GM18505 (cell line): ENCODE results near the gene MXRA8.

ENCODE experiments used
- ATAC-seq: cut with Tn5 transposase; IDR thresholded peaks from one replicate; pipeline ENCODE4 v1.9.1; 2021; ENCODE audit not compliant: unreplicated experiment
- POLR2A ChIP-seq: IDR thresholded peaks from 4 replicates; pipeline ENCODE4 v1.6.1; 2011; ENCODE audit warnings: borderline replicate concordance; ENCODE audit not compliant: insufficient read depth, insufficient read length; ENCODE audit errors: extremely low read depth

The MXRA8 gene

DNA sequence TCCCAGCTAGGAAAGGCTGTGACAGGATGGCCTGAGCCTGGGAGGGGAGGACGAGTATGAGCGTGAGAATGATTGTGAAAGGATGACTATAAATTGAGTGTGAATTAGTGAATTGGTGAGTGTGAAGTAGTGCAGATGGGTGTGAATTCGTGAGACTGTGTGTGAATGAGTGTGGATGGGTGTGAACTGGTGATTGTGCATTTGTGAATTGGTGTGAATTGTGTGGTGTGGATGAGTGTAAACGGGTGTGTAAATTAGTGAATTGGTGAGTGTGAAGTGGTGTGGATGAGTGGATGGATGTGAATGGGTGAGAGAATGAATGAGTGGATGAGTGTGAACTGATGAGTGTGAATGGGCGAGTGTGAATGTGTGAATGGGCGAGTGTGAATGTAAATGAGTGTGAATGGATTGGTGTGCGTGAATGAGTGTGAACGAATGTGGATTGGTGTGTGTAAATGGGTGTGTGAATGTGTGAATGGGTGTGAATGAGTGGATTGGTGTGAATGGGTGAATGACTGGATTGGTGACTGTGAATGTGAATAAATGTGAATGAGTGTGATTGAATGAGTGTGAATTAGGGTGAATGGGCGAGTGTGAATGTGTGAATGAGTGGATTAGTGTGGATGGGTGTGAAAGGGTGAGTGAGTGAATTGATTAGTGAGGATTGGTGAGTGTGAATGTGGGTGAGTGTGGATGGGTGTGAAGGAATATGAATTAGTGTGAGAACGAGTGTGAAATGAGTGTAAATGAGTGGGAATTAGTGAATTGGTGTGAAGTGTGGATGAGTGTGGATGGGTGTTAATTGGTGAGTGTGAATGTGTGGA is 7.7 kb upstream of the MXRA8 start:
- TF ChIP-seq POLR2A: no peak
- no peak for ATAC-seq

DNA sequence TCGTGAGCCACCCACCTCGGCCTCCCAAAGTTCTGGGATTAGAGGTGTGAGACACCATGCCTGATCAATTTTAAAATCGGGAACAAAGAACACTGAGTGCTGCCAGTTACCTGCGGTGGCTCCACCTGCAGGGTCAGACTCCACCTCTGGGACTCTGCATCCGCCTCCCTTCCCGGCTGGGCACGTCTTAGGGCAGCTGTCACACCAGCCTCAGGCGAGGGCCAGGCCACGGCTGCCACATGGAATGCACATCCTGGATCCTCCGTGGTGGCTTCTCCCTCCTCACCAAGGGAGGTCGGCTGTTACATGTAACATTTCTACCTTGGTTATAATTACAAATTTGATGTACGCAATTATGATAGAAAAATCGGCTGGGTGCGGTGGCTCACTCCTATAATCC is 5.9 kb upstream of the MXRA8 start:
- no peak for TF ChIP-seq POLR2A
- ATAC-seq: no peak

DNA sequence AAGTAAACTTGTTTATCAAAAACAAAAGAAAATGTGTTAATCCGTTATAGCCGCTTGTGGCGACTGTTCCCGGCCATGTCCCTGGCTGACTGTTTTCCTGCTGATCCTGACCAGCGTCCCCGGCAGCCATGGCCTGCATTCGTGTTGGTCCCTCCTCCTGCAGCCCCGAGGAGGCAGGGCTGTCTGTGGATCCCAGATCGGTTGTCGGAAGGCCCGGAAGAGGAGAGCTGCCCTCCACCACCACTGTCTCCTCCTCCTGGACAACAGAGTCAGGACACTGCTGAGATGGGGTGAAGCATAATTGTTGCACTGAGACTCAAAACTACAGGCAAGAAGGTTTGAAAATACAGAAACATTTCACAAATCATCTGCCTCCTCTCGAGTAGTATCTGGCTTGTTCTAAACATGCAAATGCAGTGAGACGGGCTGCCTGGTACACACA is 3.6 kb upstream of the MXRA8 start:
- ATAC-seq: no peak
- TF ChIP-seq POLR2A: no peak

DNA sequence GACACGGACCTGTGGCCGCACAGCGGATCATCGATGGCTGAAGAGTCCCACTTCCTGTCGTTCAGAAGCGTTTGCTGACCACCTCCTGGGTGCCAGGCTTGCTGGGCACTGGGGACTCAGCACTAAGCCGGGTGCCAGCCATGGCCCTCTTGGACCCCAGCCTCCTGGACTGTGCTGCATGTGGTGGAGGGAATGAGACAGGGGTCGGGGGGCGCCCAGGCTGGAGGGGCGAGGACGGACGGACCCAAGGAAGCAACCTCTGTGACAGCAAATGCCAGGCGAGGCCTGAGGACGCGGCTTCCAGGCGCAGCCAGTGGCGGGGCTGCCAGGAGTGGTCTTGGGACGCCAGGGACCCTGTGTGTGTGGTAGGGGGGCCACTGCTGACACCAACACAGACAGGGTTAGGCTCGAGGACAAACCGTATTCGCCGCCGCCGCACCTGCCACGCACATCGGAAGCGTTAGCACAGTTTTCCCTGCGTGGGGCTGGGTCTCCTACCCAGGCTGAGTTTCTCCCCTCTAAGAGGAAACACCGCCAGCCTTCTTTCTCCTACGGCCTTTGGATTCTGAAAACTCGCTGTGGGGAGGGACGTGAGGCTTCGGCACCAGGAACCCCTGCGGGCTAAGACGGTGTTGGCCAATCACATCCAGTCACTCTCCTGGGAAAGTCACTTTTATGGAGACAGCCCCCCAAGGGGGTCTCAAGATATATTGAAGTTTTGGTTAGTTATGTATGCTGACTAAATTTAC is 3.1 kb upstream of the MXRA8 start:
- TF ChIP-seq POLR2A: no peak
- ATAC-seq: no peak

DNA sequence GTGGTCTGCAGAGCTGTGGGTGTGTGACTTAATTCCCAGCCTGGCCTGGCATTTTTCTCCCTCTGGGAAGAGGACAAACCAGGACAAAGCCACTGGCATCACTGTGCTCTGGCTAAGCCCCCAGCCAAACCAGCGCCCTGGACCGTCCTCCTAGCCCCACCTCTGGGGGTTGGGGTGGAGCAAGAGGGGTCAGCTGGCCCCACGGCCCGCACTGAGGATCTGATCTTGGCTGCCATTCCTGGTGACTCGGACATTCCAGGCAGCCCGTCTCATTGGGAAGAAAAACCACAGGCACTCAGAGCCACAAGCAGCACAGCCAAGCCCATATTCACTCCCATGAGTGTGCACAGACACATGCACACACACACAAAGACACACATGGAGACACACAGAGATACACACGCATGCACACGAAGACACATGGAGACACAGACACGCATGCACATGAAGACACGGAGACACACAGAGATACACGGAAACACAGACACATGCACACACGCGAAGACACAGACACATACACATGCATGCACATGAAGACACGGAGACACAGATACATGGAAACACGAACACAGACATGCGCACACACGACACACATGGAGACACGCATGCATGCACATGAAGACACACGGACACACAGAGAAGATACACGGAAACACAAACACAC is 2.3 kb upstream of the MXRA8 start:
- no peak for ATAC-seq
- no peak for TF ChIP-seq POLR2A

DNA sequence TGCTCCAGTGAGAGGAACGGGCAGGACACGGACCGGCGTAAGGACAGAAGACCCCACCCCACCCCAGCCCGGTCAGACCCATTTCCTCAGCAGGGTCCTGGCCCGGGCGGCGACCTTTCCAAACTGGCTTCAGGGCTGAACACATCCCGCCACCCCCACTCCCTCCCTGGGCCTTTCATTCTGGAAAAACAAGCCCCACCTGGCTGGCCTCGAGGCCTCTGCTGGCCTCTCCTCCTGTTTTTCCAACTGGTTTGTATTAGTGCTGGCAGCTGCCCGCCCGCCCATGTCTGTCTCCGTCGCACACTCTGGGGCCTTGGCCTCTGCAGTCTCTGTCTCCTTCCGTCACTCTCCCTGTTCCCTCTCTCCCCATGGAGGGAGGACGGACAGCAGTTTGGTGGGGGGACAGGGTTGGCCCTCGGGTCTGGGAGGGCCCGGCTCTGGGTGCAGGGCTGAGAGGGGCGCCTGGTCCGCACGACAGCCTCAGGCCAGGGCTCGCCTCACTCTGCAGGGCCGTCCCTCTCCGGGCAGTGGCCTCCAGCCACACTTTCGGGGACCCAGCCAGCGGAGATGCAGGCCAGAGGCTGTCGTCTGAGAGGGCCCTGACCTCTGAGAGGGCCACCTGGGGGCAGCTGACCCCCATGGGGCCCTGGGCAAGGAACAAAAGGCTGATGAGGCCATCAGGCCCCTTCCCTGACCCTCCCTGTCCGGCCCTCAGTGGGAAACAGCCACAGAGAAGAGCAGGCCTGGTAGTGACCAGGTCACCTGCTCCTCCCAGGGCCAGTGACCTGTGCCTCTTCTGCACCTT is 1.5 kb upstream of the MXRA8 start:
- no peak for ATAC-seq
- TF ChIP-seq POLR2A: no peak

DNA sequence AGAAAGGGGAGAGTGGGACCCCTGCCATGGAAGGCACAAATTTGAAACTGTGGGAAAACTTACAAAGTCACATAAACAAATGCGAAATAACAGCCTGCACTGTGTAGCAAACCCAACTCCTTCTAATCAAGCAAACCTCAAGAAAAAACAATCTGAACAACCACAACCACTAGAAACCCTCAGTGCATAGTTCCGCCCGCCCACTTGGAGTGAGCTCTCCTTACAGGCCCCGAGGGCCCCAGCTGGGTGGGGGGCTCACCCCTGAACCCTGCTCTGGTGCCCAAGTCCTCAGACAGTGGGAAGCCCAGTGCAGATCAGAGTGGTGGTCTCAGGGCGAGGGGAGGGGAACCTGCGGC is 931 bp upstream of the MXRA8 start:
- TF ChIP-seq POLR2A: no peak
- ATAC-seq: no peak

DNA sequence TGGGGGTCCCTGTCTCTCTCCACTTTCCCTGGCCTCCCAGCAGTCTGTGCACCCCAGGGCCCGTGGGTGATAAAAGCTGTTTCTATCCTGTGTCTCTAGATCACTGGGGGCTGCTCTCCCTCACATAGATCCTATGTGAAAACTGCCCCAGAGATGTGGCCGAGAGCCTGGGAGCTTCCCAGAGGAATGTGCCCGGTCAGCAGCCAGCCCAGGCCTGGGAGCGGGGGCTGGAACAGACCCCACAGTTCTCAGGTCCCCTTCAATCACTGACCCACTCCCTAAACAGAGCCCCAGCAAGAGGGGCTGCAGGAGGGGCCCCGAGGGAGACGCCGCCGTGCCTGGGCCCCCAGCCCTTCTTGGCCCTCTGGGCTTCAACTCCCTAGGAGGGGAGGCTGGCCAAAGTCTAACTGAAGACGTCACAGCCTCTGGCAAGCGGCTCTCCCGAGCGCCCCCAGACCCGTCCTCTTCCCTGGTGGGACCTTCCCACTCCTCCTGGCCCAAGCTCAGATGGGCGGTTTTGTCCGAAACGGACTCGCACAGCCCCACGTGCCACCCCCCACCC is 403 bp downstream of the MXRA8 start:
- no peak for TF ChIP-seq POLR2A
- ATAC-seq: no peak

DNA sequence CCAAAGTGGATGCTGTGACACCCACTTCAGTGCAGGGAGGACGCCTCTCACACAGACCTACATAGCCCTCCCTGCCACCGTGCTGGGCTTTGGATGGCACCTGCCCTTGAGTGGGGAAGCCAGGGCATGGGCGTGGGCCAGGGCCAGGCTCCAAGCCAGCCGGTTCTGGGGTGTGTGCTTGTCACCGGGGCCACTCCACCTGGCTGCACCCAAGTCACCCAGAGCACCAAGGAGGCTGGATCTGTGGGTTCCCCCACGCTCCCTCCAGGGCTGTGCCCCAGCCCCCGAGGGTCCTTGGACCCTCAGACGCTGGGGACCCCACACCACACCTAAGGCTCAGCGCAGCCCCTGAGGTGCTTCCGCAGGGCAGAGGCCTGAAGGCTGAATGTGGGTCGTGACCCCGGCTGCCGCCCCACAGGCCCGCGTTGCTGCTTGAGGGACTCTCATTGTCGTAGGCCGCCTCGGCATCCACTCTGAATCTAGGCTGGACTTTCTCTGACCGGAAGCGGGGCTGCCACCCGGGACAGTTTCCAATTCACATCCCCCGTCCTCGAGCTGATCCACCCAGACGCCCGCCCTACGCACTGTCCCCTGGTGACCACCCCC is 1.5 kb downstream of the MXRA8 start:
- no peak for TF ChIP-seq POLR2A
- ATAC-seq: no peak

DNA sequence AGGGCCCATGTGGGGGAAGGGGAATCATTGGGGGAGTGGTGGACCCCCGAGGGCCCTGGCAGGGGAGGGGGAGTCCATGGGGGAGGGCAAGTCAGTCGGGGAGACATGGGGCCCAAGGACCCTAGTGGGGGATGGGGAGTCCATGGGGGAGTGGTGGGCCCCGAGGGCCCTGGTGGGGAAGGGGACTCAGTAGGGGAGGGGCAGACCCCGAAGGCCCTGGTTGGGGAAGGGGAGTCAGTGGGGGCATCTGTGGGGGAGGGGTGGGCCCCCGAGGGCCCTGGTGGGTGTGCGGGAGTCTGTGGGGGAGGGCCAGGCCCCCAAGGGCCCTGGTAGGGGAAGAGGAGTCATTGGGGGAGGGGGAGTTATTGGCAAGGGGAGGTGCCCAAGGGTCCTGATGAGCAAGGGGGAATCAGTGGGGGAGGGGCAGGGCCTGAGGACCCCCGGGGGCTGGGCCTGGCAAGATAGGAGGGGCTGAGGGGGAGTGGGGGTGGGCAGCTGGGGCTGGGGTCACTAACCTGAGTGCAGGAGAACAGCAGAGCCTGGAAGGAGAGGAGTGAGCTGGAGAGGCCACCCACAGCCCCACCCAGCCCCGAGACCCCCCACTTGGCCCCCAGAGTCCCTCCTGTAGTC is 2.1 kb downstream of the MXRA8 start:
- no peak for ATAC-seq
- TF ChIP-seq POLR2A: no peak

DNA sequence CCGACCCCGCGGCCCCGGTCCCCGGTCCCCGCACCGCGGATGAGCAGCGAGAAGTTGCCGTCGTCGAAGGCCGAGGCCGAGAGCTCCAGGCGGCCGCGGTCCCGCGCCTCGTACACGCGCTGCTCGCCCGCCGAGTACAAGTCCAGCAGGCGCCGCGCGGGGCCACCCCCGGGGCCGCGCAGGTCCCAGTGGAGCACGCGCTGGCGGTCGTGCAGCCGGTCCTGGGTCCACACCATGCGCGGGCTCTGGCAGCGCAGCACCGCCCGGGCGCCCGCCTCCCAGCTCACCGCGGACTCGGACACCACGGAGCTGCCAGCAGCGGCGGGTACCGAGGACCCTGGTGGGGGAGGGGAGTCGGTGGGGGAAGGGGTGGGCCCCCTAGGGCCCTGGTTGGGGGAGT is 2.9 kb downstream of the MXRA8 start:
- ATAC-seq: no peak
- no peak for TF ChIP-seq POLR2A

DNA sequence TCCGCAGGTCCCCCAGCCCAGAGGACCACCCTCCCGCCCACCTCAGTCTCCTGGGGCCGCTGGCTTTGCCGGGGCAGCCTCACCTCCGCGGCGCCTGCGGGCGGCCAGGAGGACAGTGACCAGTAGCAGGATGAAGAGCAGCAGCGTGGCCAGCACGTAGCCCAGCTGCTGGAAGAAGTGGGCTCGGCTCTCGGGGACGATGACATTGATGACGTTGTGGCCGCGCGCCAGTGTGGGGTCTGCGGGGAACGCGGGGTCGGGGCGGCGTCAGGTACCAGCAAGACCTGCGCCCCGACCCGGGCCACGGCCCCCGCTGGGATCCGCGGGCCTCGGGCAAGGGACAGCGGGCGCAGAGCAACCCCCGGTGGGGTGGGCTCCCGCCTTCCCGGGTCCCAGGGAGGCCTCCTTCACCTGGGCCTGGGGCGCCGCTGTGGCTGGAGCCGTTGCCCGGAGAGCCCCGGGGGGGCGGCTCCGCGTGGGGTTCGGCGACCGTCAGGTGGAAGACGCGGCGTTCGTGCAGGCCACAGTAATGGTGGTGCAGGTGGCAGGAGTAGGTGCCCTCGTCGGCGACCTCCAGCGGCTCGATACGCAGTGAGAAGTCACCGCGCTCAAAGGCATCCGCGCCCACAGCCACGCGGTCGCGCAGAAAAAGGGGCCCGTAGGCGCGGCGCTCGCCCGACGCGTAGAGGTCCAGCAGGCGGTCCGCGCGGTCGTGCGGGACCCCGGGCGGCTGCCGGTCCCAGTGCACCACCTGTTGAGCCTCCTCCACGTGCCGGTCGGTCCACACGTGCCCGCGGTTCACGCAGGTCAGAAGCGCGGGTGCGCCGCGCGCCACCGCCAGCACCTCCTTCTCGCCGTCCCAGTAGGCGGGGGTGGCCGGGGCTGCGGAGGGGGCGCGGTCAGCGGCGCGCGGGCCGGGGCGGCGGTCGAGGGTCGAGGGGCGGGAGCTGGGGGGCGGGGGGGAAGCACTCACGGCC is 3.8 kb downstream of the MXRA8 start:
- ATAC-seq: no peak
- no peak for TF ChIP-seq POLR2A
